ENCODE data around the gene BCAR1.

BCAR1 gene

DNA sequence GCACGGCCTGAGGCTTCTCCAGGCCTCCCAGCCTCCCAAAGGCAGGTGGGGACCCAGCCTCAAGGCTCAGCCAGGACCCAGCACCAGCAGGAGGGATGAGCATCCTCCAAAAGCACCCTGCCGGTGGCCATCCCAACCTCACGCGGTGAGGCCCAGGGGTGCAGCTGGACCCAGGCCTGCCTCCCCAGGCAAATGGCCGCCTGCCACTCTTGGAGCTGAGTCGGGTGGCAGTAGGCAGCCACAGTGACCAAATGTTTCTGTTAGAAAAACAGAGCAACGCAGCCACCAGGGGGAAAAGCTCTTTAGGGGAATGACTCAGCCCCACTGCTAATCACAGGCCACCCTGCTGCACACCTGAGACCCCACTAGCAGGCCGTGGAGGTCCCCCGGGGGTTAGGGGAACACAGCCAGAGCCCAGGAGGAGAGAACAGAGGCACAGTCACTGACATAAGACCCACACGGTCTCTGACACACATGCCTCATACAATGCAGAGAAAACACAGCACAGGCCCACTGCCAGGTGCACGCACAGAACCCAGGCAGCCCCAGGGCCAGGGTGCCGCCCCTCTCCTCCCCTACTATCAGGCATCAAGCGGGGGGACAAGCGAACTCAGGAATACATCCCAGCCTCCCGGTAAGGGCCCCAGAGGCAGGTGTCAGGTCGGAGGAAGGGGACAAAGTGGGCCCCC, 12.4 kb downstream of the BCAR1 start:
- DNase-seq (ENCODE audit: low read depth) = no peak

DNA sequence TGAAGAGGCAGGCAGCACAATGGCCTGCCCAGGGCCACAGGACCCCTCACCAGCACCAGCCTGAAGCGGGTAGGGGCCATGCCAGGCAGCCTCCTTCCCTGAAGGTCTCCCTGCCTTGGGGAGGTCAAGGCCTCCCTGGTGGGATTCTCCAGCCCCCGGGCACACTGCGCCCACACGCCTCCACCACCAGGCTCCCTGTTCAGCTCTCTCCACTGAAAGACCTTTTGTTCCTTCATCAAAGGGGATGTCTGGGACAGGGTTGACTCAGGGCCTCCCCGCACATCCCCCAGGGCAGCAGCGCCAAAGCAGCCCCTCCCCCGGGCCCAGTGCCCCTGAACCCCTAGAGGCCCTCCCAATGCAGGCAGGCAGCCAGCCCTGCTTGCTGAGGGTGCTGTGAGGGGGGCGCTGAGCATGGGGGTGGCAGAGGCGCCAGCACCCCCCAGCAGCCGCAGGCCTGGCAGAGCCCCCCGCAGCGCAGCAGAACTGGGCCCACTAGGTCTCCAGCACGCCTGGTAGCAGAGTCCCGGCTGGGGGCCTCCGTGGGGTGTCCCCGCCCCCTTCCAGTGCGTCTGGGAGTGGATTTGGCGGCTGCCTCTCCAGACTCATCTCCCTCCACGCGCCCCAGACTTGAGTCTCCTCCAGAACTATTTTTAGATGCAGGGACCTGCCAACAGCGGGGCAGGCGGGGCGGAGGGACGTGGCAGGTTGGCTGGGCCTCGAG, 13.1 kb downstream of the BCAR1 start:
- DNase-seq (ENCODE audit: low read depth) = no peak

DNA sequence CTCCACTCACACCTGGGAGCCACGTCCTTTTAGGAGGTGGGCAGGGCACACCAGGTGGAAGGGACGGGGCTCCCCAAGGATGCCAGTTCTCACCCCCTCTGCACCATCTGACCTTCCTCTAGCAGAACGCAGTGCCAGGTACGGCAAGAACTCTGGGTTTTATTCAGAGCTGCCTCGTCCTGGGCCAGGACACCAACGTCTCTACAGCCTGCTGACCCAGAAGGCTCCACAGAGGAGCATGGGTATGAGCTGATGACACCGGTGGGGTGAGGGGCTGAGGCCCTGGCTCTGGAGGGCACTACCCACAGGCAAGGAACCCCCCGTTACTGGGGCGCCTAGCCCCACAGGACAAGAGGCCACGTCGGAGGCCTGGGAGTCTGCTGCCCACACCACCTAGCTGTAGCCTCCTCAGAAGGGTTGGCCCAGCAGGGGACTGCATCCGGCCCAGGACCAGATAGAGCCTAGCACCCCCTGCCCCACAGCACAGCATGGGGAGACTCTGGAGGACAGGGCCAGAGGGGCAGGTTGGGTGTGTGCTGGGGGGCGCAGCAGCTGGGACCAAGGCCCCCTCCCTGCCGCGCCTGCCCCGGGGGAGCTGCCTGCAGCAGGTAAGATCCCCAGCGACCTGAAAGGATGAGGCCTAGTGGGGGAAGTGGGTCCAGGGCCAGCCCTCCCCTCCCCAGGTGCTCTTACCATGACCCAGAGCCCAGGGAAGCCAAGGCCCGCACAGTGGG, 13.9 kb downstream of the BCAR1 start:
- DNase-seq (ENCODE audit: low read depth) = no peak

DNA sequence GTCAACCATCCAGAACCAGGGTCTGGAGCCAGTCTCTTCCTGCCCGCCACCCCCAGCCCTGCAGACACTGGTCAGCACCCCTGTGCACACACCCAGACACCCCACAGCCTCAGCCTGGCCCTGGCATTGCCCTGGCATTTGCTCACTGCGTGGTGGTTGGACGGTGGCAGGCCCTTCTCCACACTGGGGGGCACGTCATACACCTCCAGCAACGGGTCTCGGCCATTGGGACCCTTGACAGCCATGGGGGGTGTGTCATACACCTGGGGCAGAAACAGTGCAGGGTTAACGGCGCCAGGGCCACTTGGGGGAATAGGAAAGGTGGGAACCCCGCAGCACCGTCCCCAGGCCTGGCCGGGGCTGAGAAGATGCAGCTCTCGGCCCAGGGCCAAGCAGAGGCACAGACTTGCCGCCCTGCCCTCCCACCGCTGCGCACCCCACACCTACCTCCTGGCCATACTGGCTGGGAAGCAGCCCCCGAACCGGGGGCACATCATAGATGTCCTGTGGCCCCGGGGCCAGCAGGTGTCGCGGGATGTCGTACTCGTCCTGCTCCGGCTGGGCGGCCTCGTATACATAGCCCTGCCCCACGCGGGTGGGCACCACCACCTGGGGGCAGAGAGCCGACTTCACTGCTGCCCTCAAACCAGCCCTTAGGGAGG, 14.6 kb downstream of the BCAR1 start:
- DNase-seq (ENCODE audit: low read depth) = no peak

DNA sequence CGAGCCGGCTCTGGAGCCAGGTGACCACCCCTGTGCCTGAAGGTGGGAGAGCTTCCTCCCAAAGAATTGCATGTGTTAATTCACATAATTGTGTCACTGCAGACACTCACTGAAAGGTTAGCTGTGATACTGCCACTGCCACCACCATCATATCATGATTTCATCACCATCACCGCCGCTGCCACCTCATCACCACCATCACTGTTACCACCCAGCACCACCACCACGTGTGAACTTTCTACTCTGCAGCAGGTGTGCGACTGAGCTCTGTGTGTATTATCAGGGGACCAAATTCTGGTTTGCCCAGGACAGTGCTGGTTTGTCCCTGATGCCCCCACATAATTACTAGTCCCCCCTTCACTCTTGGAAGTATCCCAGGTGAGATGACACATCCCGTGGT, 15.2 kb downstream of the BCAR1 start:
- DNase-seq (ENCODE audit: low read depth) = no peak

DNA sequence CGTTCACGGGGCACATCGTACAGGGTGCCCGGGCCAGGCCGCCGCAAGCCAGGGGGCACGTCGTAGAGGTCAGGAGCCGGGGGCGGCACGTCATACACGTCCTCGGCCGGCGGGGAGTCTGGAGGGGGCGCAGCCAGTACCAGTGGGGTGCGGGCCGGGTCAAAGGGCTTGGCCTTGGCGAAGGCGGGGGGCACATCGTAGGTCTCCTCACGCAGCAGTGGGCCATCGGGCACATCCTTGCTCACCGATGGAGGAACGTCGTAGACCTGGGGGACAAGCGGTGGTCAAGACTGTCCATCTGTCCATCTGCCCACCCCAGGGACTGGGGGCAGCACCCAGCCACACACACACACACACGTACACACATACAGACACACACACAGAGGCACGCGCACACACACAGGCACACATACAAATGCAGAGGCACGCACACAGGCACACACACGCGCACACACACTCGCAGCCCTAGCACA, 15.7 kb downstream of the BCAR1 start:
- DNase-seq (ENCODE audit: low read depth) = no peak

DNA sequence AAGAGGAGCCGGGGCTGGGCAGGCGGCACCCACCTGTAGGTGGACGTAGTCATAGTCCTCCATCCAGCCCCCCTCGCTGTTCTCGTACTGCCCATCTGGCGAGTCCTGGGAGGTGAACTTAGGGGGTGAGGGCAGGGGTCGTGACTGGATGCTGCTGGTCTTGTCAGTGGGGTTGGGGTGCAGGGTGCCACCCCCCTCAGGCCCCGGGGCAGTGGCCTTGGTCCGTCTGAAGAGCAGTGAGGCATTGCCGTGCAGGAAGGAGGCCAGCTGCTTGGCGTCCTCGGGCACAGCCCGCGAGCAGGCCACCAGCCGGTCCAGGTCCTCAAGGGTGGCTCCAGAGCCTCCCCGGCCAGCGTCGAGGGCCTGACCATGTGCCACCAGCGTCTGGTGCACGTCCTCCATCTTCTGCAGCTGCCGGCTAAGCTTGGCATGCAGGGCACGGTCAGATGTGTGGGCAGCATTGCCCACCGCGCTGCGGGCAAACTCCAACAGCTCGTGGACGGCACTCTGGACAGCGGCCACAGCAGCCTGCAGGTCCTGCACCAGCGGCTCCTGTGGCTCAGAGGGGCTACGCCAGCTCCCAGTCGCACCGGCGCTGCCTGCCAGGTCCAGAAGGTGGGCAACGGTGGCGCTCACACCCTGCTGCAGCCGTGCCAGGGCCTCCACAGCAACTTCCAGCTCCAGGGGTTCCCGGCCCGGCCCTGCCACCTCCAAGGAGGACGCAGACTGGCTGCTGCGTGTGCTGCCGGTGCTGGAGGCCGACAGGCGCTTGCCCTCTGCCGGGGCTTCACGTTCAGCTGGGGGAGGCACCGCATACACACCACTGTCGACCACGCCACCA, 16.3 kb downstream of the BCAR1 start:
- DNase-seq (ENCODE audit: low read depth) = no peak

DNA sequence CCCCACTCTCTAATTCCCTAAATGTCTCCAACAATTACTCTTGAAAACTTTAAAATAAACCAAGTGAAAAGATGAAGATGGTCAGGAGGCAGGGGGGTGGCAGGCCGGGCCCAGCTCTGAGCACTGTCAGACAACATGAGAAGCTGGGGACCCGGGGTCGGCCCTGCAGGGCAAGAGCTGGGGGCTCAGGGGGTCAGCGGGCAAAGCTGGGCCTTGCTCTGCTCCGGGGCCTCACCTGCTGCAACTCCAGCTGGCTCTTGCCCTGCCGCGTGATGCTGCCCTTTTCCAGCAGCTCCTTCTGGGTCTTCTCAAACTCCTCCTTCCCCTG, 17.8 kb downstream of the BCAR1 start:
- no peak for DNase-seq (ENCODE audit: low read depth)

DNA sequence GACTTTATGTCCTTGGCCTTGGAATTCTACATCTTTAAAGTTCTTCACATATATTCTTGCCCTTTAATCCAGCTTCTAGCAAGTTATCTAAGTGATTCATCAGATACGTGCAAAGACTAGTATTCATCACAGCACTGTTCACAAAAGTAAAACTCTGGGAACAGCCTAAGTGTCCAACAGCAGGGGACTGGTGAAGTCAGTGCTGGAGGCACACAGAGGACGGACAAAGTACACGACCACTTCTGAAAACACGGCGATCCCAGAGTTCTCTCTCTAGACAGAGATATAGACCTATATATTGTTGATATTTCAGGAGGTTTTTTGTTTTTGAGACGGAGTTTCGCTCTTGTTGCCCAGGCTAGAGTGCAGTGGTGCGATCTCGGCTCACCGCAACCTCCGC, 19.9 kb downstream of the BCAR1 start:
- DNase-seq (ENCODE audit: low read depth) = no peak

DNA sequence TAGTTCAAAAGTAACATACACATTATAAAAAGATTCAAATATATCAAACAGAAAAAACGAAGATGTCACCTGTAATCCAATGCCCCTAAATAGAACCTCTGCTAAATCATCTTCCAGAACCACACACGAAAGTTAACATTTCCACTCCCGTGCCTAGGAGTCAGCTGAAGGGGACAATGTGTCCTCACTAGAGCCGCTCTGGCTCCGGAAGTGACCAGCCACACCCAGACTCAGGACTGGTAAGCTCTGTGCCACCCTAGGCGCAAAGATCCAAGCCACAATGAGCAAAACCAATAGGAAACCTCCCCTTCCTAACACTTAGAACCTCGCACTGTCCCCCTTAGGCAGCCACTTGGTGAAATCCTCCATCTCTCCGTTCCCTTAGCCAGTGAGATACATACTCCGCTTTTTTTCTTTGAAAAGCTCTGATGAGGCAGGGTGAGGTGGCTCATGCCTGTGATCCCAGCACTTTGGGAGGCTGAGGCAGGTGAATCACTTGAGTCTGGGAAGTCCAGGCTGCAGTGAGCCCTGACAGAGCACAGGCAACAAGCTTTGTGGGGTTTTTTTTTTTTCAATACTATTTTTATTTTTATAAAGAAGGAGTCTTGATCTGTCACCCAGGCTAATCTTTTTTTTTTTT, 20.8 kb downstream of the BCAR1 start:
- DNase-seq (ENCODE audit: low read depth) = no peak

DNA sequence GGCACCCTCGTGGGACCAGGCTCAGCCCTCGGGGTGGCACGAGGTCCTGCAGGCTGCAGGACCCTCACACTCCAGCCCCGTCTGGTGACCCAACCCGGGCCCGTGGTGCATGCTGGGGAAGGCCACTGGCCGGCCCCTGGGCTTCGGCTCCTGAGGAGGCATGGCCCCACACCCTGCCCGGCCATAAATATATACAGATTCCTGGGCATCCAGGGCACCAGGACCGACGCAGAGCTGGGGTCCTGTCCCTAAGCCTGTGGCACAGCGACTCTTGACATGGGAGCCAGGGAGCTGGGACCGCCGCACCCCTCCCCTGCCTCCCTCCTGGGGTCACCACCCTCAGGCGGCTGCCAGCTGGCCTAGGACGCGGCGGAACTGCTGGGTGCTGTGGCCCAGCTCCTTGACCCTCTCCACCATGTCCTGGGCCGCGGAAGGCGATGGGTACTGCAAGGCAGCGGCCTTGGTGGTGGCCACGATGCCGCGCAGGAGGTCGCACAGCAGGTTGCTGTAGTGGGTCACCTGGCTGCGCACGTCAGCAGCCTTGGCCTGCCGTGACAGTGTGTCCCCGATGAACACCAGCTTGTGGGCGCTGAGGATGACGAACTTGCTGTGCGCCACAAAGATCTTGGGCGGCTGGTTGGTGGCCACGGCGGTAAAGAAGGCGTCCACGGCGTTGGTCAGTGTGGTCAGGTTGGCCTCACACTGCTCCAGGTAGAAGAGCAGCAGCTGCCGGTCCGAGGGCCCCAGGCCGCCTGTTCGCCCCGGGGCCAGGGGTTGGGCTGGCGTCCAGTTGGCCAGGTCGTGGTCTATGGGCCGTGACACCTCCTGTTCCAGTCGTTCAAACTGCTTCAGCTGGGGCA, 22.0 kb downstream of the BCAR1 start:
- DNase-seq (ENCODE audit: low read depth) = no peak

DNA sequence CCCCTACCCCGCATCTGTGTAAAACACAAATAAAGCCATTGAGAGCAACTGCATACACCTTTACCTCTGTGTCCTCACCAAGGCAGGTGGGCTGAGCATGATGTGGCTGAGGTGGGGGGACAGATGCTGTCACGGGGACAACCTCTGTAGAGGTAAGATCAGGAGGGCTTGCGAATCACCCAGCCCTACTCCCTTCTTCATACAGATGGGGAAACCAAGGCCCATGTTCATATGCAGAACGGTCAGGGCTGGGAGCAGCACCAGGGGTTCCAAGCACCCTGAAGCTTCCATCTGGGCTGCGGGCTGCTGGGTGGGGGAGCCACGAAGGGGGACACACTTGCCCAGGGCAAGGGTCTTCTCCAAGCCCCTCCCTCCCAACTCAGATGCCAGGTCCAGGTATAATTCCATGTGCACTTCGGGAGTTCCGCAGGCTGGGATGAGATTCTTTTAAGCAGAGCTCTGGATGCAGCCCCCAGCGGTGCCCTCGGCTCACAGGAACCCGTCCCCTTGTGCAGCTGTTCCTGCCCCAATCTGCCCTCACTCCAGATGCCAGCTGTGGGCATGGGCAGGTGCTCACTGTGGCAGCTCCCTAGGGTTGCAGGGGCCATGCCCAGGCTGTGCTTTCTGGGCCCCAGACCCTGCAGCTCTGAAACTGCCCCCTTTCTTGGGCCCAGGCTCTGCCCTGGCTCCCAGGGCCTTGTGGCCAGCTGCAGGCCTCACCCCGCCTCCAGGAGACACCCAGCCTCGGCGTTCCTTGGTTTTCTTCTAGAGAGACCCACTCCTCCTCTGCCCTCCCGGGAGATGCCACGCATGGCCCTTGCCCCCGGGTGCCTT, 23.1 kb downstream of the BCAR1 start:
- no peak for DNase-seq (ENCODE audit: low read depth)

DNA sequence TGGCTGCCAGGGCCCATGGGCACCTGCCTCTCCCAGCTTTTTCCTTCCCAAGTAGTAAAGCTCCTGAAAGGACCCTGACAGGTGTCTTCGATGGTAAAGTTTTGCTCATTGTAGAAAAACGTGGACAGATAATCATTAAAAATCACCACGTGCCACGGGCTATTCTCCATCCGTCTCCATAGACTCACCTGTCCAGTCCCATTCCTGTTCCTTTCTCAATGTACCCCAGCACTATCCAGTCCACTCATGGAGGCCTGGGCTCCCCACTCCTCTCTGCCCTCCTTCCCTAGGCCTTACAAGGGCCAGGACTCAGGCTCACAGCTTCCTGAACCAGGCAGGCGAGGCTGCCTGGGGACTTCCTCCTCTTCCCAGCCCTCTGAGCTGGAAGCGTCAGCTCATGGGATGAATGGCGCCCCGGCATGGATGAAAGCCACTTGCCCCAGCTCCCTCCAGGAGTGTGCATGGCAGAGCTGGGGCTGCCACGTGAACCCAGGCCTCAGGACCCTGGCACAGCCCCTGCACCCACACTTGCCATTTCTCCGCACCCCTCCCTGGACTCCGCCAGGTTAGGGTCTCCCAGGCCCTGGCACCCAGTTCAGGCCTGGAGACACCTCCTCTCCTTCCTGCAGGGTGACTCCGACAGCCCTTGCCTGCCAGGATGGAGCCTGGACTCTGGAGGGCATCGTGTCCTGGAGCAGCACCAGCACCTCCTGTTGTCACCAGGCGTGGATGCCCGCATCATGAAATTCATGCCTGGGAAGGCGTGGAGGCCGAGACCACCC, 23.9 kb downstream of the BCAR1 start:
- no peak for DNase-seq (ENCODE audit: low read depth)

DNA sequence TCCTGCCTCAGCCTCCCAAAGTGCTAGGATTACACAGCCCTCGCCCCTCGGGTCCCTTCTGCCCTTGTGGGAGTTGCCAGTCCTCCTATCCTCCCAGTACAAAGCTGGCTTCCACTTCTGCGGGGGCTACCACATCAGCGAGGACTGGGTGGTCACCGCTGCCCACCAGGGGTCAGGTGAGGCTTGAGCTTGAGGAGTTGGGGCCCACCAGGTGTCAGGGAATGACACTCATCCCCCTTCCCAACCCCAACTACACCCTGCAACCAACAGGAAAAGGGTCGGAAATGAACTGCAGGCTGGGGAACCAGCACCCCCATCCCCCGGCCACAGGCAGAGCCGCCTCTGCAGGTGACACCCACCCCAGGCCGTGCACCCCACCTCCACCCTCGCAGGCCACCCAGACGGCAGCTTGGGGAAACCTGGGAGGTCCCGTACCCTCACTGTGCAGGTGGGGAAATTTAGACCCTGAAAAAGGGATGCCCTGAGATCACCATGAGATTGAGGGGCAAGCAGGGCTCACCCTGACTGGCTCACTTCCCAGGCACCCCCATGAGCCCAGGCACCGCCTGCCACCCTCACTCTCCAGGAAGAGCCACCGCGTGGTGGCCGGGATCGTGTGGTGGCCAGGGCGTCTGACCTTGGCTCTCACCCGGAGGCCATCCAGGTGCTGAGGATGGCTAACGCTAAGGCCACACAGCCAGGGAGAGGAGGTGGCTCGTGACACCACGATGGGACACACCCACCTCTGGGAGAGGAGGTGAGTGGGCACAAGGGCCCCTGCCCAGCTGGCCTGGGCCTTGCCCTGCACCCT, 24.7 kb downstream of the BCAR1 start:
- DNase-seq (ENCODE audit: low read depth) = no peak

DNA sequence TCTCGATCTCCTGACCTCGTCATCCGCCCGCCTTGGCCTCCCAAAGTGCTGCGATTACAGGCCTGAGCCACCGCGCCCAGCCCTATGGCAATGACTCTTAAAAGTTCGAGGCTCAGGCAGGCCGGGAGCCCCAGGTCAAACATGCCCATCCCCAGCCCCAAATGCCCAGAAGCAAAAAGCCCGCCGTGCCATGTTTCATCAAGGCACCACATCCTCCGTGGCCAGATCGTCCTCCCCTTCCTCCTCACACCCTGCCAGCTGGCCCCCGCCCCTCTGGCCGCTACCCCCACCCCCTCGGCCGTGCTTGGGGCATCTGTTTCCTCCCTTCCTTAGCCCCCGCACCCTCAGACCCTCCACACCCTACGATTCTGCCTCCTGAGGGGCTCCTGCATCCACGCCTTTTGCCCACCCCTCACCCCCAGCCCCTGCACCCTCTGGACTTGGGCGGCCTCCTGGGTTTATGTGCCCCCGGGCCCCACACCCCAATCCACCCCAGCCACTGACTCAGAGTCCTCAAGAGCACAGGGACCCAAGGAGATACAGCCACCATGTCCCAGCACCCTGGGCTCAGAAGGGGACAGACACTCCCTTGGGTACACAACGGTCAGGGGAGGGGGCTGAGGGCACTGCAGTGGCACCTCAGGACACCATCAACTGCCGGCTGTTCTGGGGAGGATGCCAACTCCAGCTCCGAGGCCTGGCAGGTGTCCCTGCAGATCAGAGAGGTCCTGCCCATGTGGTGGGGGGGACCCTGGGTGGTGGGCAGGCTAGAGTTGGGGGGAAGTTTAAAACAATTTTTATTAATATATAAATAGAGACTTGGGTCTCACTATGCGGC, 25.5 kb downstream of the BCAR1 start:
- DNase-seq (ENCODE audit: low read depth) = no peak

DNA sequence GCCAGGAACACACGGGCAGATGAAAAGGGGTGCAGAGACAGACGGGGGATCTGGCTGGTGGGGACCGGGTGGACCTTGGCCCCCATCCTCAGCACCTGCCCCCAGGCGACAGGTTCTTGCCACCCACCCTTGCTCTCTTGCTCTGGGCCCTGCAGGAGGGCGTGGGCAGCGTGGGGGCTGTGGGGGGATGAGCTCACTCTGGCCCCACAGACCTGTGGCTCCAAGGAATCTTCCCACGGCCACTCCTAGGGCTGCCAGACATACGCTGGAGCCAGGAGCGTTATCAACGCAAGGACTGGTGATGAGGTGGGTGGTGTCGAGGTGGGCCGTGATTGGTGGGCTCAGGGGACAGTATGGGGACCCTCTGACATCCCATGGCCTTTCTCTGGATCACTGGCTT, 26.3 kb downstream of the BCAR1 start:
- no peak for DNase-seq (ENCODE audit: low read depth)
